Activated T-cell treated with anti-CD3 and anti-CD28 coated beads for 24 hours (primary cell): ENCODE data around the gene PAM16.

Experiments used
- DNase-seq: peaks from one replicate; pipeline ENCODE4 v3.0.0-alpha.2; 2020; ENCODE audit warnings: low read depth

Gene PAM16

DNA sequence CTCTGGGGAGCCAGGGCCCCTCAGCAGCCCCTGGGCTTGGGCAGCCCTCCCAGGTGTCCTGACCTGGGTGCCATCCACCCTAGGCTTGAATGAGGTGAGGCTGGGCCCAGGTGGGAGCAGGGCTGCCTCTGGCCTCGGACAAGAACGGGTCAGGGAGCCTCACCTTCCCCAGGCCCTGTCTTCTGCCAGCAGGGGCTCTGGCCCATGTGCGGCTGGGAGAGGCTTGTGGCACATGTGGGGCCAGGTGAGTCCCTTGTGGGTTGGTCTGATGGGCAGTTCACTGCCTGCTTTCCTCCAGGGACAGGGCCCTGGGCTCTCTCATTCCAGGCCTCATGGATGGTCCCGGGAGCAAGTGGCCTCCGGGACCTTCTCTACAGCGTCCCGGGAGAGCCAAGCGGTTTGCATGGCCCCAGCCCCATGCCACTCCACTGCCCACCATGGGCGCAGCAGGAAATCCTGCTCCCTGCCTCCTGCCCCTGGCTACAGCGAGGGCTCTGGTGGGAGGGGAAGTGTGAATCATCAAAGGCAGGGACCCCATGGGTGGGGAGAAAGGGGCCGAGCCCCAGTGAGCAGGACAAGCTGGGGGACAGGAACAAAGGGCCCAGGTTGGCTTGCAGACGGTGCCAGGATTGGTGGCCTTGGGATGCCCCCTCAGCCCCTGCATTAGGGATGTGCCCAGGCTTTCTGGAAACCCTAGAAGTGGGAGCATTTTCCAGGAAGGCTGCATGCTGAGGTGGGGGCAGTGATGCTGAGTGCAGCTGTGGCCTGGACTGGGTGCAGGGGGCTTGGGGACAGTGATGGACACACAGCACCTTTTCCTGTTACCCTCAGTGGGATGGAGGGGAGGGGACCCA lies 32.7 kb upstream of the PAM16 start:
- DNase-seq, result no peak

- DNase-seq, result no peak
Observed at GRCh38 chr16:4382795-4383357, 31.8 kb upstream of the PAM16 start.

GRCh38 chr16:4381935-4382794 lies 31.0 kb upstream of the PAM16 start:
- DNase-seq, result no peak

GRCh38 chr16:4381072-4381934 lies 30.2 kb upstream of the PAM16 start:
- DNase-seq, result no peak

GRCh38 chr16:4380119-4381063 lies 29.3 kb upstream of the PAM16 start:
- no peak for DNase-seq

GRCh38 chr16:4378999-4379690 lies 28.0 kb upstream of the PAM16 start:
- no peak for DNase-seq

DNA sequence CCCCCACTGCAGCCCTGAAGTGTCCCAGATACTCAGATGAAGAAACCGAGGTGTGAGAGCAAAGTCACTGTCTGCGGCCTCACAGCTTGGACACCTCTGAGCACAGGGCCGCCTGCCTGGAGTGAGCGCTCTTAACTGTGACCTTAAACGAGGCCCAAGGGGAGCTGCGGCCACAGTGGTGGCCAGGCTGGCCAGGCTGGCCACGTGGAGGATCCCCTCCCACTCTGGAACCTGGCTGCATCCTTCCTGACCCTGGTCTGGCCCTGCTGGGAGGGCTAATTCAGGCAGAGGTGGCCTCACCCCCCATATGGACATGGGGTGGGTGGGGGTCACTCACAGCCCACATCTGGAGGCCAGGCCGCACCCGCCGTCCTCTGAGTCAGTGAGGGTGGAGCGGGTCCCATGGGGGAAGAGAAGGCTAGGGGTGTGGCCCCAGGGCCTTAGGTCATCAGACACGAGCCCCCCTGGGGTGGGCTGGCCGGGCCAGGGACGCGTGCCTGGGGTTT lies 27.1 kb upstream of the PAM16 start:
- no peak for DNase-seq

DNA sequence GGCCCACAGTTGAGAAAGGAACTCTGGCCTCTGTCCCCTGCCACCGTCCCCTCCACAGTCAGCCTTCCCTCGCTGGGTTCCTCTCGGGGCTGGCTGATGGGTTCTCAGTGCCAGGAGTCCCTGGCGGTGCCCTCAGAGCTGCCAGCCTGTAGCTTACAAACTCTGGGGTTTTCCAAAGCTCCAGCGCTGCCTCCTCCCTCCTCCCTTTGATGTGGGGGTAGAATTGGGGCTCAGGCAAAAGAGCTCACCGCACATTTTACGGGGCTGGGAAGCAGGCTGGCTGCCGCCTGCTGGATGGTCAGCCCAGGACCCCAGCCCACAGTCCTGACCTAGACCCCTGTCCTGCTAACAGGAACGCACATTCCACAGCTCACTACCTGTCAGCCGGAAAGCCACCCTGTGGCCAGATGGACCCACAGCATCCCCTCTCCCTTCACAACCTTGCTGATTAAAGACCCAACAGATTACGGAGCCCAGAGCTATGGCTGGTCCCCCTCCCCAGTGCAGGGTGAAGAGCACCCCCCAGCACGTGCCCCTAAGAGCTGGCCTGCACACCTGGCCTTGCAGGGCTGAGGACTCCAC lies 26.5 kb upstream of the PAM16 start:
- DNase-seq, result no peak

- no peak for DNase-seq
Observed at GRCh38 chr16:4376893-4377572, 25.9 kb upstream of the PAM16 start.

GRCh38 chr16:4376126-4376892 lies 25.2 kb upstream of the PAM16 start:
- DNase-seq, result no peak

GRCh38 chr16:4375717-4376116 lies 24.6 kb upstream of the PAM16 start:
- no peak for DNase-seq

DNA sequence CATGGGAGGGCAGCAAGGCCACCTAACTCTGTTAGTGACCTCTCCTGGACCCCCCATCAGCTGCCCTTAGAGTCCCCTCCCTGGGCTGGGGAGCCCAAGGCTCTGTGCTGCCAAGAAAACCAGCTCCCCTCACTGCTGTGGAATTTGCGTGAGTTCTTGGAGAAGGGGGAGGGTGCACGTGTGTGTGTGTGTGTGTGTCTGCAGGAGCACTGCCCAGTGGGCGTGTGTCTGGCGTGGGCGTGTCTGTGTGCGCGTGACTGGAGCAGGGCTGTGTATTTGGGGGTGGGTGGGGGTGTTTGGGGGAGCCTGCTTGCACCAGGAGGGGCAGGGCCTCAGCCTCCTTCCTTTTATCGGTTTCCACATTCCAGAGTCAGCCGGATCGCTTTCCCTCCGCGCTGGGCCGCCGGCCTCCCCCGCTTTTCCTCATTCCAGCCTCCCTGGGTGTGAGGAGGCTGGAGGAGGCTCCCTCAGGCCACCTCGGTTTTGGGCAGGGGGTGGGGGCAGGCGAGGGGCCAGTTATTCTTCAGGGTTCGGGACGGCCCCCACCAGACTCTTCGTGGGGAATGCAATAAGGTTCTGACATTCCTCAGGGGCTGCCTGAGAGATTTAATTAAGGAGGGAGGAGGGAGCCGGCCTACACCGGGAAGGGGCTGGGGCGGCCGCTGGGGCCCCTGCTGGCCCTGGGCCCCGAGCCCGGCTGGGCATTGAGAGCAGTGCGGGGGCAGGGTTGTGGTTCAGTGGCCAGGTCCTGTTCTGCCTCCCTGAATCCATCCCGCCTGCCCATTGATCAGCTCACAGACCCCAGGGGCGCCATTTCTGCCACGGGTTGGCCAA lies 23.0 kb upstream of the PAM16 start:
- DNase-seq, result no peak

DNA sequence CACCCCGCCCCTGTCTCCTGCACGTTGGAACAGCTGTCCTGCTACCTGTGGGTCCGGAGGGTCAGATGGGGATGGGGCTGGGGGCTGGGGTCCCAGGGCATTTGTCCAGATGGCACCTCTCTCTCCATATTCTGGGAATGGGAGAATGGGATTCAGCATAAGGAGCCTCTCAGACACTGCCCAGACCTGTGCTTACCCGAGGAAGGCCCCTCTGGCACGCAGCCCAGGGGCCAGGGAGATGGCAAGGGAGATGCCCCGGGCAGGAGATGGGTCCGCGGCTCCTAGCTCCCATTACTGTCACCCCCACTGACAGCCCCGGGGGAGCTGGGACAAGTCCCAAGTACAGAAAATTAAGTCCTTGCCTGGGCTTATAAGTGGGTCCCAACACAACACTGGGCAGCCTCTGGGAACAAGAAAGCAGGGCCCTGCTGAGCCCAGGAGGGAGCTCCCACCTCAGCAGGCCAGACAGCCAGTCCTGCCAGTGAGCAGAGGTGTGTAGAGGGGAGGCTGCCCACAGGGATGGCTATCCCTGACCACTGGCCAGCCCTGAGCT lies 22.3 kb upstream of the PAM16 start:
- DNase-seq, result no peak

DNA sequence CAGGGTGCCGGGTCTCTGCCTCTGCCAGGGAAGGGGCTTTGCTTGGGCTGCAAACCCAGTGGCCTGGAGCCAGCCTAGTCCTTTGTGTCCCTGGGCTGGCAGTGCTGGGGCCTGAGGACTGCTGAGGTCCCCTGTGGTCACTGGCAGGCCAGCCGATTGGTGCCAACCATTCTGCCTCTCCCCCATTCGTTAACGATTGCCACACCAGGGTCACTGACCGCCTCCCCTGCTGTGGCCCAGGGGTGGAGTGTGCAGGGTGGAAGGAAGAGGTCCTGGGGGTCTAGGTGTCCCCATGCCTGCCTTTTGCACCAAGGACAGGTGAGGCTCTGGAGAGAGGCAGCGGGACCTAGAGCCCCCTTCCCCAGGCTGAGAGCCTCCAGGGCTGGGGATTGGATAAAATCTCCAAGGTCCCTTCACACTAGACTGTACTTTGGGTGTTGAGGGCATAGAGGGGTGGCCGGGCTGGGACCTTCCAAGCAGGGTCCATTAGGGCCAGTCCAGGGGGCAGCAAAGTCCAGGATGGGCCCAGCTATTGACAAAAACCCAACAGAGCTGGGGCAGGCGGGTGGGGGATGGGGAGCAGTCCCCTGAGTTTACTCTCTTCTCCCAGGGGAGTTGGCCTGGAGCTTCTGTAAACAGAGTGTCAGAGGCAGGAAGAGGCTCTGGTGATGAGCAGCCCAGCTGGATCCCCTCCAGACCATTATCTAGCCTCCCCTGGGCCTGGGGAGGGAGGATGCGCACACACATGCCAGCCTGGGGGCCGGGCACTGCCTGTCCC lies 21.6 kb upstream of the PAM16 start:
- DNase-seq, result no peak

DNA sequence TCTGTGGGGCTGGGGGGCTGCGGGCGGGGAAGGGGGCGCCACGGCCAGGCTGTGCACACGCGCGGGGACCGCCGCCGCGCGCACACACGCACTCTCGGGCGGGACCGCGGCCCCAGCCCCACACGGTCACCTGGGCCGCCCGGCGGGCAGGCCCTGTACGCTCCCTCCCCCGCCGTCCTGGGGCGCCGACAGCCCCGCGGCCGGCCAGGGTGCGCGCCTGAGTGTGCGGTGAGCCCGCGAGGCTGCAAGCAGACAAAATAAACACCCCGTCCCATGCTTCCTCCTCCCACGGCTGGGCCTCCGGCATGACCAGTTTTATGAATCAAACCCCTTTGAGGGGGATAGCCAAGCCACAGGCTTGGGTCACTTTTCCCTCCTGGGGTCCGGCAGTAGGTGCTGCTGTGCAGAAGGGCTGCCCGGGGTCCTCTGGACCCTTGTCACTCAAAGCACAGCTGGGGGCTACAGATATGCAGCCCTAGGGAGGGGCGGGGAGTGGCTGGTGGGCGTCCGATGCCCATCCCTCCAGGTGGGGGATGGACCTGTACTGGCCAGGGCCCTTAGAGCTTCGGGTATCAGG lies 21.0 kb upstream of the PAM16 start:
- DNase-seq, result no peak
